Measurements from ENCODE around the gene ZNF385D.

ZNF385D gene

DNA sequence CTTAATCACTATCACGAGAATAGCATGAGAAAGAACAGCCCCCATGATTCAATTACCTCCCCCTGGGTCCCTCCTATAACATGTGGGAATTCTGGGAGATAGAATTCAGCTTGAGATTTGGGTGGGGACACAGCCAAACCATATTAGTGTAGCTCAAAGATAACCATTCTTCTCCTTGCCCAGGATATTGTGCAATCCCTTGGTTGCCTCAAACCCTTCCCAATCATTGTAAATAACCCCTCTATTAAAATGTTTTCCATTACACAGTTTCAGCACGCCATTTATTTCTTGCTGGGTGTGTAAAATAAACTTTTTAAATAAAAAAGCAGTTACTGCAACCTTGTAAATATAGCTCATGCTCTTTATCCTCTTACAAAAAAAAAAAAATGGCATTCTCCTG is 47.7 kb downstream of the ZNF385D start:
- TF ChIP-seq TOX (CRISPR knock-in tag; IDR thresholded peaks at IDR 0.05; ENCODE audit: borderline replicate concordance) (no peak), ZNF8 (CRISPR knock-in tag; IDR thresholded peaks at IDR 0.05) (no peak), RARB (CRISPR knock-in tag; IDR thresholded peaks at IDR 0.05) (no peak), ZNF70 (CRISPR knock-in tag; IDR thresholded peaks at IDR 0.05) (no peak), SNAI2 (CRISPR knock-in tag; IDR thresholded peaks at IDR 0.05) (no peak), ZC3H10 (CRISPR knock-in tag; IDR thresholded peaks at IDR 0.05) (no peak), CSDC2 (CRISPR knock-in tag; IDR thresholded peaks at IDR 0.05) (no peak), ISL1 (CRISPR knock-in tag; IDR thresholded peaks at IDR 0.05) (no peak), ZFP30 (CRISPR knock-in tag; IDR thresholded peaks at IDR 0.05) (no peak), ZNF565 (CRISPR knock-in tag; conservative IDR thresholded peaks at IDR 0.05; ENCODE audit: low read depth) (no peak), OSR1 (CRISPR knock-in tag; IDR thresholded peaks at IDR 0.05) (no peak)
- TF ChIP-seq, protein P1, sequence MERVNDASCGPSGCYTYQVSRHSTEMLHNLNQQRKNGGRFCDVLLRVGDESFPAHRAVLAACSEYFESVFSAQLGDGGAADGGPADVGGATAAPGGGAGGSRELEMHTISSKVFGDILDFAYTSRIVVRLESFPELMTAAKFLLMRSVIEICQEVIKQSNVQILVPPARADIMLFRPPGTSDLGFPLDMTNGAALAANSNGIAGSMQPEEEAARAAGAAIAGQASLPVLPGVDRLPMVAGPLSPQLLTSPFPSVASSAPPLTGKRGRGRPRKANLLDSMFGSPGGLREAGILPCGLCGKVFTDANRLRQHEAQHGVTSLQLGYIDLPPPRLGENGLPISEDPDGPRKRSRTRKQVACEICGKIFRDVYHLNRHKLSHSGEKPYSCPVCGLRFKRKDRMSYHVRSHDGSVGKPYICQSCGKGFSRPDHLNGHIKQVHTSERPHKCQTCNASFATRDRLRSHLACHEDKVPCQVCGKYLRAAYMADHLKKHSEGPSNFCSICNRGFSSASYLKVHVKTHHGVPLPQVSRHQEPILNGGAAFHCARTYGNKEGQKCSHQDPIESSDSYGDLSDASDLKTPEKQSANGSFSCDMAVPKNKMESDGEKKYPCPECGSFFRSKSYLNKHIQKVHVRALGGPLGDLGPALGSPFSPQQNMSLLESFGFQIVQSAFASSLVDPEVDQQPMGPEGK (CRISPR knock-in tag; IDR thresholded peaks at IDR 0.05; ENCODE audit: borderline replicate concordance): no peak
- TF ChIP-seq, protein P2, sequence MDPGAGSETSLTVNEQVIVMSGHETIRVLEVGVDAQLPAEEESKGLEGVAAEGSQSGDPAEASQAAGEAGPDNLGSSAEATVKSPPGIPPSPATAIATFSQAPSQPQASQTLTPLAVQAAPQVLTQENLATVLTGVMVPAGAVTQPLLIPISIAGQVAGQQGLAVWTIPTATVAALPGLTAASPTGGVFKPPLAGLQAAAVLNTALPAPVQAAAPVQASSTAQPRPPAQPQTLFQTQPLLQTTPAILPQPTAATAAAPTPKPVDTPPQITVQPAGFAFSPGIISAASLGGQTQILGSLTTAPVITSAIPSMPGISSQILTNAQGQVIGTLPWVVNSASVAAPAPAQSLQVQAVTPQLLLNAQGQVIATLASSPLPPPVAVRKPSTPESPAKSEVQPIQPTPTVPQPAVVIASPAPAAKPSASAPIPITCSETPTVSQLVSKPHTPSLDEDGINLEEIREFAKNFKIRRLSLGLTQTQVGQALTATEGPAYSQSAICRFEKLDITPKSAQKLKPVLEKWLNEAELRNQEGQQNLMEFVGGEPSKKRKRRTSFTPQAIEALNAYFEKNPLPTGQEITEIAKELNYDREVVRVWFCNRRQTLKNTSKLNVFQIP (CRISPR knock-in tag; IDR thresholded peaks at IDR 0.05; ENCODE audit: borderline replicate concordance, low read depth): no peak
- TF ChIP-seq, protein P3, sequence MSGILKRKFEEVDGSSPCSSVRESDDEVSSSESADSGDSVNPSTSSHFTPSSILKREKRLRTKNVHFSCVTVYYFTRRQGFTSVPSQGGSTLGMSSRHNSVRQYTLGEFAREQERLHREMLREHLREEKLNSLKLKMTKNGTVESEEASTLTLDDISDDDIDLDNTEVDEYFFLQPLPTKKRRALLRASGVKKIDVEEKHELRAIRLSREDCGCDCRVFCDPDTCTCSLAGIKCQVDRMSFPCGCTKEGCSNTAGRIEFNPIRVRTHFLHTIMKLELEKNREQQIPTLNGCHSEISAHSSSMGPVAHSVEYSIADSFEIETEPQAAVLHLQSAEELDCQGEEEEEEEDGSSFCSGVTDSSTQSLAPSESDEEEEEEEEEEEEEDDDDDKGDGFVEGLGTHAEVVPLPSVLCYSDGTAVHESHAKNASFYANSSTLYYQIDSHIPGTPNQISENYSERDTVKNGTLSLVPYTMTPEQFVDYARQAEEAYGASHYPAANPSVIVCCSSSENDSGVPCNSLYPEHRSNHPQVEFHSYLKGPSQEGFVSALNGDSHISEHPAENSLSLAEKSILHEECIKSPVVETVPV (CRISPR knock-in tag; IDR thresholded peaks at IDR 0.05): no peak
- TF ChIP-seq, protein P4, sequence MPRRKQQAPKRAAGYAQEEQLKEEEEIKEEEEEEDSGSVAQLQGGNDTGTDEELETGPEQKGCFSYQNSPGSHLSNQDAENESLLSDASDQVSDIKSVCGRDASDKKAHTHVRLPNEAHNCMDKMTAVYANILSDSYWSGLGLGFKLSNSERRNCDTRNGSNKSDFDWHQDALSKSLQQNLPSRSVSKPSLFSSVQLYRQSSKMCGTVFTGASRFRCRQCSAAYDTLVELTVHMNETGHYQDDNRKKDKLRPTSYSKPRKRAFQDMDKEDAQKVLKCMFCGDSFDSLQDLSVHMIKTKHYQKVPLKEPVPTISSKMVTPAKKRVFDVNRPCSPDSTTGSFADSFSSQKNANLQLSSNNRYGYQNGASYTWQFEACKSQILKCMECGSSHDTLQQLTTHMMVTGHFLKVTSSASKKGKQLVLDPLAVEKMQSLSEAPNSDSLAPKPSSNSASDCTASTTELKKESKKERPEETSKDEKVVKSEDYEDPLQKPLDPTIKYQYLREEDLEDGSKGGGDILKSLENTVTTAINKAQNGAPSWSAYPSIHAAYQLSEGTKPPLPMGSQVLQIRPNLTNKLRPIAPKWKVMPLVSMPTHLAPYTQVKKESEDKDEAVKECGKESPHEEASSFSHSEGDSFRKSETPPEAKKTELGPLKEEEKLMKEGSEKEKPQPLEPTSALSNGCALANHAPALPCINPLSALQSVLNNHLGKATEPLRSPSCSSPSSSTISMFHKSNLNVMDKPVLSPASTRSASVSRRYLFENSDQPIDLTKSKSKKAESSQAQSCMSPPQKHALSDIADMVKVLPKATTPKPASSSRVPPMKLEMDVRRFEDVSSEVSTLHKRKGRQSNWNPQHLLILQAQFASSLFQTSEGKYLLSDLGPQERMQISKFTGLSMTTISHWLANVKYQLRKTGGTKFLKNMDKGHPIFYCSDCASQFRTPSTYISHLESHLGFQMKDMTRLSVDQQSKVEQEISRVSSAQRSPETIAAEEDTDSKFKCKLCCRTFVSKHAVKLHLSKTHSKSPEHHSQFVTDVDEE (CRISPR knock-in tag; IDR thresholded peaks at IDR 0.05): no peak
- no peak for ATAC-seq

DNA sequence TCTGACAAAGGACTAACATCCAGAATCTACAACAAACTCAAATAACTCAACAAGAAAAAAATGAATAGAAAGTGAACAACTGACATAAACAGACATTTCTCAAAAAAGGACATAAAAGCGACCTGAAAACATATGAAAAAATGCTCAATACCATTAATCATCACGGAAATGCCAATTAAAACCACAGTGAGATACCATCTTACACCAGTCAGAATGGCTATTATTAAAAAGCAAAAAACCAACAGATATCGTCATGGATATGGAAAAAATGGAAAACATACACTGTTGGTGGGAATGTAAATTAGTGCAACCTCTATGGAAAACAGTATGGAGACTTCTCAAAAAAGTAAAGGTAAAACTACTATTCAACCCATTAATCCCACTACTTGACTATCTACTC is 53.3 kb downstream of the ZNF385D start:
- TF ChIP-seq RARB (CRISPR knock-in tag; IDR thresholded peaks at IDR 0.05): no peak
- no peak for TF ChIP-seq ISL1 (CRISPR knock-in tag; IDR thresholded peaks at IDR 0.05)
- TF ChIP-seq OSR1 (CRISPR knock-in tag; IDR thresholded peaks at IDR 0.05): no peak
- TF ChIP-seq ZFP30 (CRISPR knock-in tag; IDR thresholded peaks at IDR 0.05): no peak
- TF ChIP-seq CSDC2 (CRISPR knock-in tag; IDR thresholded peaks at IDR 0.05): no peak
- no peak for TF ChIP-seq PPARA (CRISPR knock-in tag; IDR thresholded peaks at IDR 0.05; ENCODE audit: borderline replicate concordance)
- TF ChIP-seq, protein P5, sequence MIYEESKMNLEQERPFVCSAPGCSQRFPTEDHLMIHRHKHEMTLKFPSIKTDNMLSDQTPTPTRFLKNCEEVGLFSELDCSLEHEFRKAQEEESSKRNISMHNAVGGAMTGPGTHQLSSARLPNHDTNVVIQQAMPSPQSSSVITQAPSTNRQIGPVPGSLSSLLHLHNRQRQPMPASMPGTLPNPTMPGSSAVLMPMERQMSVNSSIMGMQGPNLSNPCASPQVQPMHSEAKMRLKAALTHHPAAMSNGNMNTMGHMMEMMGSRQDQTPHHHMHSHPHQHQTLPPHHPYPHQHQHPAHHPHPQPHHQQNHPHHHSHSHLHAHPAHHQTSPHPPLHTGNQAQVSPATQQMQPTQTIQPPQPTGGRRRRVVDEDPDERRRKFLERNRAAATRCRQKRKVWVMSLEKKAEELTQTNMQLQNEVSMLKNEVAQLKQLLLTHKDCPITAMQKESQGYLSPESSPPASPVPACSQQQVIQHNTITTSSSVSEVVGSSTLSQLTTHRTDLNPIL (CRISPR knock-in tag; IDR thresholded peaks at IDR 0.05; ENCODE audit: low read depth): no peak
- TF ChIP-seq ZFP3 (CRISPR knock-in tag; IDR thresholded peaks at IDR 0.05): no peak
- TF ChIP-seq BACH2 (CRISPR knock-in tag; IDR thresholded peaks at IDR 0.05; ENCODE audit: borderline replicate concordance): no peak
- TF ChIP-seq ZNF8 (CRISPR knock-in tag; IDR thresholded peaks at IDR 0.05): no peak
- TF ChIP-seq ARNTL (CRISPR knock-in tag; IDR thresholded peaks at IDR 0.05; ENCODE audit: borderline replicate concordance, low read depth): no peak
- TF ChIP-seq, protein P4 (CRISPR knock-in tag; IDR thresholded peaks at IDR 0.05): no peak
- TF ChIP-seq TOX (CRISPR knock-in tag; IDR thresholded peaks at IDR 0.05; ENCODE audit: borderline replicate concordance): no peak
- TF ChIP-seq ZC3H10 (CRISPR knock-in tag; IDR thresholded peaks at IDR 0.05): no peak
- no peak for TF ChIP-seq GLIS3 (CRISPR knock-in tag; IDR thresholded peaks at IDR 0.05)
- TF ChIP-seq ESRRG (CRISPR knock-in tag; IDR thresholded peaks at IDR 0.05): no peak
- no peak for TF ChIP-seq ZNF70 (CRISPR knock-in tag; IDR thresholded peaks at IDR 0.05)
- no peak for ATAC-seq

Data from SK-N-SH treated with all-trans-retinoic acid at 6 μM for 48 hours (cell line).